Measurements from ENCODE around the gene CTDSP1.

Gene CTDSP1, protein sequence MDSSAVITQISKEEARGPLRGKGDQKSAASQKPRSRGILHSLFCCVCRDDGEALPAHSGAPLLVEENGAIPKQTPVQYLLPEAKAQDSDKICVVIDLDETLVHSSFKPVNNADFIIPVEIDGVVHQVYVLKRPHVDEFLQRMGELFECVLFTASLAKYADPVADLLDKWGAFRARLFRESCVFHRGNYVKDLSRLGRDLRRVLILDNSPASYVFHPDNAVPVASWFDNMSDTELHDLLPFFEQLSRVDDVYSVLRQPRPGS

DNA sequence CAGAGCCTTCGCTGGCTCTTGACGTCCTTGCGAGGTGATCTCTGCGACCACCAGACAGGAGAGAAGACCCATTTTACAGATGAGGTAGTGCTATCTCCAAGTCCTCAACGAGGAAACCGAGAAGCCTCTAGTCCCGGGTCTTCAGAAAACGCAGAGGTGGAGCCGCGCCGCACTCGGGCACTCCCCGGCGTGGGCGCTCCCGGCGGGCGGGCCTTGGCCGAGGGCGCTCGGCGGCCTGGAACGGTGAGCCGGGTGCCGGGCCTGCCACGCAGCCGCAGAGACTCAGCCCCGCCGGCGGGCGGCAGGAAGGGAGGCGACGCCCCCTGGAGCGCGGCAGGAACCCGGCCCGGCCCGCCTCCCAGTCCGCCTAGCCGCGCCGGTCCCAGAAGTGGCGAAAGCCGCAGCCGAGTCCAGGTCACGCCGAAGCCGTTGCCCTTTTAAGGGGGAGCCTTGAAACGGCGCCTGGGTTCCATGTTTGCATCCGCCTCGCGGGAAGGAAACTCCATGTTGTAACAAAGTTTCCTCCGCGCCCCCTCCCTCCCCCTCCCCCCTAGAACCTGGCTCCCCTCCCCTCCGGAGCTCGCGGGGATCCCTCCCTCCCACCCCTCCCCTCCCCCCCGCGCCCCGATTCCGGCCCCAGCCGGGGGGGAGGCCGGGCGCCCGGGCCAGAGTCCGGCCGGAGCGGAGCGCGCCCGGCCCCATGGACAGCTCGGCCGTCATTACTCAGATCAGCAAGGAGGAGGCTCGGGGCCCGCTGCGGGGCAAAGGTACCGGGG lies at the start of gene CTDSP1:
Gene CTDSP1 (plus strand): TSS at position 478 of the 776 bp plus-strand sequence. CDS start 223 bp downstream, at position 701.
- TF ChIP-seq, protein P1, sequence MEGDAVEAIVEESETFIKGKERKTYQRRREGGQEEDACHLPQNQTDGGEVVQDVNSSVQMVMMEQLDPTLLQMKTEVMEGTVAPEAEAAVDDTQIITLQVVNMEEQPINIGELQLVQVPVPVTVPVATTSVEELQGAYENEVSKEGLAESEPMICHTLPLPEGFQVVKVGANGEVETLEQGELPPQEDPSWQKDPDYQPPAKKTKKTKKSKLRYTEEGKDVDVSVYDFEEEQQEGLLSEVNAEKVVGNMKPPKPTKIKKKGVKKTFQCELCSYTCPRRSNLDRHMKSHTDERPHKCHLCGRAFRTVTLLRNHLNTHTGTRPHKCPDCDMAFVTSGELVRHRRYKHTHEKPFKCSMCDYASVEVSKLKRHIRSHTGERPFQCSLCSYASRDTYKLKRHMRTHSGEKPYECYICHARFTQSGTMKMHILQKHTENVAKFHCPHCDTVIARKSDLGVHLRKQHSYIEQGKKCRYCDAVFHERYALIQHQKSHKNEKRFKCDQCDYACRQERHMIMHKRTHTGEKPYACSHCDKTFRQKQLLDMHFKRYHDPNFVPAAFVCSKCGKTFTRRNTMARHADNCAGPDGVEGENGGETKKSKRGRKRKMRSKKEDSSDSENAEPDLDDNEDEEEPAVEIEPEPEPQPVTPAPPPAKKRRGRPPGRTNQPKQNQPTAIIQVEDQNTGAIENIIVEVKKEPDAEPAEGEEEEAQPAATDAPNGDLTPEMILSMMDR (IDR thresholded peaks at IDR 0.05; ENCODE audit: poor library complexity, severe bottlenecking): peak; percentile 12

DNA sequence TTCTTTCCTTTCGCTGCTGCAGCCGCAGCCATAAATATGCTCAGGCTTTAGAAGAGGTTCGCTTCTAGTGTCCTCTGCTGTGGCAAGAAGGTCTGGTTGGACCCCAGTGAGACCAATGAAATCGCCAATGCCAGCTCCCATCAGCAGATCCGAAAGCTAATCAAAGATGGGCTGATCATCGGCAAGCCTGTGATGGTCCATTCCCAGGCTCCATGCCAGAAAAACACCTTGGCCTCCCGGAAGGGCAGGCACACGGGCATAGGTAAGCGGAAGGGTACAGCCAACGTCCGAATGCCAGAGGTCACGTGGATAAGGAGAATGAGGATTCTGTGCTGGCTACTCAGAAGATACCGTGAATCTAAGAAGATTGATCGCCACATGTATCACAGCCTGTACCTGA lies 45.6 kb upstream of the CTDSP1 start:
- no peak overlapping the region for H3K27ac ChIP-seq (ENCODE audit: poor library complexity, severe bottlenecking)
- H3K4me3 ChIP-seq (ENCODE audit: severe bottlenecking): no peak overlapping the region
- ATAC-seq (ENCODE audit: low read depth): no peak
- no peaks in the 10 kb centered on the region for H3K27me3 ChIP-seq (ENCODE audit: insufficient read depth, poor library complexity, severe bottlenecking)
- H3K36me3 ChIP-seq (ENCODE audit: low read depth): no peaks in the 10 kb centered on the region
- DNase-seq (ENCODE audit: low spot score): no peak
- no peaks in the 10 kb centered on the region for H3K4me1 ChIP-seq (ENCODE audit: insufficient read depth, poor library complexity, severe bottlenecking)
- TF ChIP-seq, protein P1 (IDR thresholded peaks at IDR 0.05; ENCODE audit: poor library complexity, severe bottlenecking): no peak
- H3K9me3 ChIP-seq (ENCODE audit: severe bottlenecking): peaks cover 3% of the 10 kb centered on the region

More for the DNA sequence above, at the start of gene CTDSP1:
- Histone ChIP-seq H3K27ac (ENCODE audit: poor library complexity, severe bottlenecking) (peak within 1 kb of the TSS; percentile 96), H3K36me3 (ENCODE audit: low read depth) (peaks cover 30% of the 10 kb centered on the region), H3K9me3 (ENCODE audit: severe bottlenecking) (no peaks in the 10 kb centered on the region), H3K4me3 (ENCODE audit: severe bottlenecking) (peak within 1 kb of the TSS; percentile 73), H3K4me1 (ENCODE audit: insufficient read depth, poor library complexity, severe bottlenecking) (no peaks in the 10 kb centered on the region), H3K27me3 (ENCODE audit: insufficient read depth, poor library complexity, severe bottlenecking) (no peaks in the 10 kb centered on the region)
- ATAC-seq (ENCODE audit: low read depth): peak; percentile 39
- DNase-seq (ENCODE audit: low spot score): peak; percentile 93

DNA sequence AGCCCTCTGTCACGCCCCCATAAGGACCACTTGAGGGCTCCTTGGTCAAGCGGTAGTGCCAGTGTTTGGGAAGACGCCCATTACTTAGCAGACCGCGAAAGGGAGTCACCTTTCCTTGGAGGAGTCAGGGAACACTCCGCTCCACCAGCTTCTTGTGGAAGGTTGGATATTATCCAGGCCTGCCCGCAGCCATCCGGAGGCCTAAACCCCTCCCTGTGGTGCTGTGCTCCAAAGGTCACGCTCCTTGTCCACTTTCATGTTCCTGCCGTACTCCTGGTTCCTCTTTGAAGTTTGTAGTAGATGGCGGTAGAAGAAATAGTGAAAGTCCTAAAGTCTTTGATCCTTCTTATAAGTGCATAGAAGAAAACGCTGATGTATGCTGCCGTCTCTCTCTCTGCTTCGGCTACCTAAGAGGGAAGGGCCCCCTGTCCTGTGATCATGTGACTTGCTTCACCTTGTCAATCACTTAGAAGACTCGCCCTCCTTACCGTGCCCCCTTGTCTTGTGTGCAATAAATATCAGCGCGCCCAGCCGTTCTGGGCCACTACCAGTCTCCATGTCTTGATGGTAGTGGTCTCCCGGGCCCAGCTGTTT lies 44.7 kb upstream of the CTDSP1 start:
- no peaks in the 10 kb centered on the region for H3K27me3 ChIP-seq (ENCODE audit: insufficient read depth, poor library complexity, severe bottlenecking)
- TF ChIP-seq, protein P1 (IDR thresholded peaks at IDR 0.05; ENCODE audit: poor library complexity, severe bottlenecking): no peak
- DNase-seq (ENCODE audit: low spot score) (no peak), ATAC-seq (ENCODE audit: low read depth) (no peak)
- H3K4me1 ChIP-seq (ENCODE audit: insufficient read depth, poor library complexity, severe bottlenecking): no peaks in the 10 kb centered on the region
- H3K27ac ChIP-seq (ENCODE audit: poor library complexity, severe bottlenecking): no peak overlapping the region
- H3K4me3 ChIP-seq (ENCODE audit: severe bottlenecking): no peak overlapping the region
- H3K9me3 ChIP-seq (ENCODE audit: severe bottlenecking): peaks cover 3% of the 10 kb centered on the region
- no peaks in the 10 kb centered on the region for H3K36me3 ChIP-seq (ENCODE audit: low read depth)

DNA sequence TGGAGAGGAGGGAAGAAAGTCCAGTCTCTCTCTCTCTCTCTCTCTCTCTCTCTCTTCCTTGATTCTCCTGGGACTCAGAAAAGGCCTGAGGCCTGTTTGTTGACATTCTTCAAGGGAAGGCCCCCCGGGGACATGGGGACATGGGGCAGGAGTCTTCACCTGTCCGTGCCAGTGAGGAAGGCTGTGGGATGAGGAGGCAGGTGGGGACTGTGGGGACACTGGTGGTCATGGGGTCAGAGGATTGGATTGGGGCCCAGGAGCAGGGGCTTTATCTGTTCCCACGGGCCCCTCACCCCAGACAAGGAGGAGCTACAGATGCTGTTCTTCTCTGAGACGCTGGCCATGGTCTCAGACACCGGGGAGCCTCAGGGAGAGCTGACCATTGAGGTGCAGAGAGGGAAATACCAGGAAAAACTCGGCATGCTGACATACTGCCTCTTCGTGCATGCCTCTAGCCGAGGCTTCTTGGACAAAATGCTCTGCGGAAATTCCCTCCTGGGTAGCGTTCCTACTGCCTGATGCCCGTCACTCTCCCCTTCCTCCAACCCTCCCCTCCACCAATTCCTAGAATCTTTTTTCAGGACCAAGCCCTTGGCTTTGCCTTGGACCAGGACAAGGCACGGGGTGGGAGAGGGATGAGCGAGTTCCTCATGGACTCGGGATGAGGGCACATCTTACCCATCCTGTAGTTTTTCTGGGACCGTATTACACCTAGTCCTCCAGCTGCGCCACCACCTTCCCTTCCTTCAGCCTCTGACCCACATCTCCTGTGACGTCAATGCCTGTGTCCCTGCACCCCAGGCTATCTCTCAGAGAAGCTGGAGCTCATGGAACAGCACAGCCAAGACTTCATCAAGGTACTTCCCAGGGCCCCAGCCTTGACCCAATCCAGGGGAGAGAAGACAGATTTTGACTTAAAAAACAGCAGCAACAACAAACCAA lies 42.2 kb upstream of the CTDSP1 start:
- DNase-seq (ENCODE audit: low spot score) (no peak), ATAC-seq (ENCODE audit: low read depth) (0 out of 3 replicates have a peak, but pooled peaks have one; percentile 13)
- TF ChIP-seq, protein P1 (IDR thresholded peaks at IDR 0.05; ENCODE audit: poor library complexity, severe bottlenecking): no peak
- Histone ChIP-seq H3K4me3 (ENCODE audit: severe bottlenecking) (no peak overlapping the region), H3K27me3 (ENCODE audit: insufficient read depth, poor library complexity, severe bottlenecking) (no peaks in the 10 kb centered on the region), H3K27ac (ENCODE audit: poor library complexity, severe bottlenecking) (no peak overlapping the region), H3K4me1 (ENCODE audit: insufficient read depth, poor library complexity, severe bottlenecking) (no peaks in the 10 kb centered on the region), H3K9me3 (ENCODE audit: severe bottlenecking) (no peaks in the 10 kb centered on the region), H3K36me3 (ENCODE audit: low read depth) (no peaks in the 10 kb centered on the region)

All from RWPE2 (cell line).